GM12878 (cell line): ENCODE measurements around the gene IAPP. TPM values are rescaled to one million over a fixed set of nuclear protein-coding genes. Genes with fewer than 3 reads are reported as not detected.

Experiments
- ATAC-seq: fragments of 200-7000 bp; cut with Tn5 transposase; 3 replicates; pipeline ENCODE4 v1.9.1; 2020; ENCODE audit warnings: mild to moderate bottlenecking, moderate library complexity
- BruUV-seq: library from RNA; stranded (reverse); fragments of 400-500 nt; replicated peaks from 2 replicates; lab custom pipeline; 2021; lab: Mats Ljungman, UMichigan
- CTCF ChIA-PET: fragments of 300-600 bp; sonication (Branson Sonifier 250); formaldehyde crosslinking; extraction: SDS; loops from one replicate; lab custom pipeline; 2021; ENCODE audit warnings: inconsistent platforms; lab: Yijun Ruan, JAX
- POLR2A ChIA-PET: fragments of 350-600 bp; formaldehyde crosslinking; extraction: SDS; loops from one replicate; lab custom pipeline; 2021; ENCODE audit warnings: inconsistent platforms; lab: Charles Lee
- RAD21 ChIA-PET: fragments of 300-600 bp; sonication (Branson Sonifier 250); formaldehyde crosslinking; loops from one replicate; lab custom pipeline; 2023; ENCODE audit warnings: antibody characterized with exemption; ENCODE audit not compliant: unreplicated experiment; lab: Charles Lee
- SMC1A ChIA-PET: fragments of 300-600 bp; sonication (Branson Sonifier 250); formaldehyde crosslinking; loops from one replicate; lab custom pipeline; 2023; ENCODE audit not compliant: unreplicated experiment, uncharacterized antibody; lab: Charles Lee
- DNase-seq: peaks from one replicate; pipeline ENCODE4 v3.0.0-alpha.2; 2011; ENCODE audit warnings: low read depth, low spot score
- FAIRE-seq: peaks from 3 replicates; lab custom pipeline; 2011; peaks lifted over from hg19 to GRCh38; lab: Jason Lieb, UNC
- H2AFZ ChIP-seq: 2 replicates; pipeline ENCODE4 v1.6.0; 2011; ENCODE audit warnings: low read depth, low read length, control low read depth; ENCODE audit not compliant: control insufficient read depth
- H3K27ac ChIP-seq: 2 replicates; pipeline ENCODE4 v1.5.1; 2011; ENCODE audit warnings: control low read depth; ENCODE audit not compliant: control insufficient read depth, insufficient read depth
- H3K27me3 ChIP-seq, 2 experiments: replicated peaks in 1 of 2; 2 replicates each; pipeline versions ENCODE4 v1.6.0 to v1.6.1; 2011; ENCODE audit warnings: low read length in 1 of 2; ENCODE audit not compliant: control insufficient read depth in 2 of 2, insufficient read depth in 2 of 2
- H3K36me3 ChIP-seq, 2 experiments: 2 replicates each; pipeline ENCODE4 v1.5.1; 2011; ENCODE audit warnings: low read length in 1 of 2; ENCODE audit not compliant: control insufficient read depth in 2 of 2, insufficient read depth in 2 of 2
- H3K4me1 ChIP-seq: 2 replicates; pipeline ENCODE4 v1.6.1; 2011; ENCODE audit warnings: mild to moderate bottlenecking, low read length, moderate library complexity, mixed read lengths; ENCODE audit not compliant: control insufficient read depth, insufficient read depth
- H3K4me2 ChIP-seq: 2 replicates; pipeline ENCODE4 v1.6.0; 2011; ENCODE audit warnings: control low read depth; ENCODE audit not compliant: control insufficient read depth, insufficient read depth
- H3K4me3 ChIP-seq: fragments of 200-600 bp; sonication (generic); 2 replicates; pipeline ENCODE4 v1.5.1; 2016
- H3K79me2 ChIP-seq: 2 replicates; pipeline ENCODE4 v1.6.0; 2011; ENCODE audit warnings: low read length; ENCODE audit not compliant: control insufficient read depth, insufficient read depth
- H3K9ac ChIP-seq: 2 replicates; pipeline ENCODE4 v1.8.0; 2011; ENCODE audit warnings: low read length, control low read depth, mixed read lengths; ENCODE audit not compliant: control insufficient read depth, insufficient read depth
- H3K9me3 ChIP-seq: replicated peaks from 3 replicates; pipeline ENCODE4 v1.5.1; 2011; ENCODE audit warnings: mild to moderate bottlenecking, low read length; ENCODE audit not compliant: control insufficient read depth, insufficient read depth
- H4K20me1 ChIP-seq: 2 replicates; pipeline ENCODE4 v1.6.0; 2011; ENCODE audit not compliant: control insufficient read depth, insufficient read depth
- ATF2 ChIP-seq: IDR thresholded peaks from 2 replicates; pipeline ENCODE4 v1.6.1; 2012; ENCODE audit warnings: low read length, inconsistent platforms
- BHLHE40 ChIP-seq, 2 experiments: fragments of 450-650 bp in 1 of 2; IDR thresholded peaks; 2 replicates each; pipeline ENCODE4 v1.6.1; 2011 to 2017; ENCODE audit warnings: low read depth in 2 of 2, borderline replicate concordance in 1 of 2, improper control_type of control experiment in 1 of 2, low read length in 1 of 2, mild to moderate bottlenecking in 1 of 2
- CBX5 ChIP-seq: sonication (generic); IDR thresholded peaks from 2 replicates; pipeline ENCODE4 v1.6.1; 2016; ENCODE audit warnings: low read depth, moderate library complexity, mild to moderate bottlenecking, inconsistent platforms
- ESRRA ChIP-seq: IDR thresholded peaks from 2 replicates; pipeline ENCODE4 v1.6.1; 2012; ENCODE audit warnings: mild to moderate bottlenecking, low read length, improper control_type of control experiment
- GATAD2B ChIP-seq: fragments of 450-650 bp; conservative IDR thresholded peaks from 2 replicates; pipeline ENCODE4 v1.6.1; 2017; ENCODE audit warnings: low read depth, mild to moderate bottlenecking, moderate library complexity
- HDGF ChIP-seq: fragments of 450-650 bp; IDR thresholded peaks from 2 replicates; pipeline ENCODE4 v1.6.1; 2016; ENCODE audit warnings: antibody characterized with exemption
- IKZF1 ChIP-seq: fragments of 450-650 bp; conservative IDR thresholded peaks from 2 replicates; pipeline ENCODE4 v1.6.1; 2017; ENCODE audit warnings: antibody characterized with exemption, mild to moderate bottlenecking
- JUND ChIP-seq: IDR thresholded peaks from 2 replicates; pipeline ENCODE4 v1.6.1; 2012; ENCODE audit warnings: low read depth, mild to moderate bottlenecking, low read length, improper control_type of control experiment, moderate library complexity
- KAT2A ChIP-seq: conservative IDR thresholded peaks from 2 replicates; pipeline ENCODE4 v1.6.1; 2011; ENCODE audit warnings: low read depth, low read length; ENCODE audit not compliant: control insufficient read depth
- MXI1 ChIP-seq: fragments of 150-350 bp; IDR thresholded peaks from 2 replicates; pipeline ENCODE4 v1.6.1; 2011; ENCODE audit warnings: low read depth, mild to moderate bottlenecking, inconsistent platforms, low read length, improper control_type of control experiment
- PBX3 ChIP-seq: IDR thresholded peaks from 2 replicates; pipeline ENCODE4 v1.6.1; 2011; ENCODE audit warnings: mild to moderate bottlenecking, low read depth, low read length, moderate library complexity; ENCODE audit not compliant: insufficient replicate concordance
- RB1 ChIP-seq: fragments of 450-650 bp; formaldehyde crosslinking; IDR thresholded peaks from 2 replicates; pipeline ENCODE4 v1.6.1; 2017; ENCODE audit warnings: mild to moderate bottlenecking, borderline replicate concordance
- RBBP5 ChIP-seq: fragments of 200-600 bp; sonication (generic); conservative IDR thresholded peaks from 2 replicates; pipeline ENCODE4 v1.6.1; 2016
- SMAD1 ChIP-seq: fragments of 450-650 bp; IDR thresholded peaks from 2 replicates; pipeline ENCODE4 v1.6.1; 2018; ENCODE audit warnings: mild to moderate bottlenecking, low read depth; ENCODE audit not compliant: partially characterized antibody
- SMARCA5 ChIP-seq: fragments of 450-650 bp; IDR thresholded peaks from 2 replicates; pipeline ENCODE4 v1.6.1; 2017; ENCODE audit warnings: mild to moderate bottlenecking
- STAT1 ChIP-seq: fragments of 450-650 bp; conservative IDR thresholded peaks from 2 replicates; pipeline ENCODE4 v1.6.1; 2014; ENCODE audit warnings: antibody characterized with exemption, mild to moderate bottlenecking
- SUPT20H ChIP-seq: IDR thresholded peaks from 2 replicates; pipeline ENCODE4 v1.6.1; 2011; ENCODE audit warnings: low read depth, mild to moderate bottlenecking, low read length, moderate library complexity, borderline replicate concordance; ENCODE audit not compliant: control insufficient read depth
- YBX1 ChIP-seq: fragments of 450-650 bp; IDR thresholded peaks from 2 replicates; pipeline ENCODE4 v1.6.1; 2016; ENCODE audit warnings: antibody characterized with exemption
- ZBTB40 ChIP-seq: fragments of 450-650 bp; IDR thresholded peaks from 2 replicates; pipeline ENCODE4 v1.6.1; 2016; ENCODE audit warnings: mild to moderate bottlenecking, moderate library complexity, borderline replicate concordance
- ZNF207 ChIP-seq: fragments of 450-650 bp; IDR thresholded peaks from 2 replicates; pipeline ENCODE4 v1.6.1; 2014; ENCODE audit warnings: antibody characterized with exemption, mild to moderate bottlenecking, borderline replicate concordance
- WGBS: methylation state at CpG from one replicate; pipeline ENCODE4 v1.1.6; 2016; ENCODE audit warnings: low lambda C conversion rate; ENCODE audit not compliant: insufficient replicate concordance, insufficient coverage; ENCODE audit errors: missing lambda C conversion rate; 5-methylcytosine and 5-hydroxymethylcytosine counted together
- in situ Hi-C: fragments of 300-500 bp; cut with MboI; formaldehyde crosslinking; loops from 9 replicates; pipeline ENCODE4 v1.14.3; 2018; ENCODE audit warnings: mixed read lengths
- intact Hi-C: fragments of 100-400 bp; cut with micrococcal nuclease; formaldehyde crosslinking; loops from one replicate; pipeline ENCODE4 v1.14.2; 2022; ENCODE audit not compliant: unreplicated experiment
- polyA plus RNA-seq, 11 experiments: library from polyadenylated mRNA; depleted of rRNA in 4 of 11; unstranded in 6 of 11; stranded (reverse) in 5 of 11; fragments of >200 nt; fragmentation: Nextera tagmentation in 4 of 11; fragmentation: Illumina TruSeq in 1 of 11; extraction: Ambion mirVana in 4 of 11; extraction: Trizol in 1 of 11; gene quantifications; 1 replicate in 1 of 11; 2 replicates in 10 of 11; pipeline versions ENCODE4 v1.2.1 to v1.2.3, GENCODE V29; 2011 to 2016; ENCODE audit warnings: inconsistent platforms in 2 of 11, missing spikeins in 2 of 11, low read depth in 1 of 11
- total RNA-seq, 4 experiments: library from RNA; depleted of rRNA in 3 of 4; stranded (reverse); fragments of >200 nt in 3 of 4; fragmentation: Illumina TruSeq in 1 of 4; extraction: Trizol in 1 of 4; gene quantifications; 2 replicates each; pipeline versions ENCODE4 v1.2.1 to v1.2.3, GENCODE V29; 2013 to 2021

IAPP gene
- total and polyA plus RNA-seq, 10 of the 15 experiments (the other 5 are each of a cell fraction or from before 2014, with no cell fraction given) = not detected

GRCh38 chr12:21384261-21384660, 11.6 kb downstream of the IAPP start (continued):
- TF ChIP-seq ZBTB40 = no peak
- no peak for TF ChIP-seq PBX3
- TF ChIP-seq IKZF1 = no peak
- TF ChIP-seq JUND = no peak

- no peak overlapping the region for H3K4me2 ChIP-seq
- no peak overlapping the region for H2AFZ ChIP-seq
- no peak overlapping the region for H3K27ac ChIP-seq
- H3K9me3 ChIP-seq = no peaks in the 10 kb centered on the region
- H3K9ac ChIP-seq = no peak overlapping the region
- POLR2A ChIA-PET = no interaction called here
- in situ Hi-C loops (no loop called here), intact Hi-C loops (no loop called here)
- DNase-seq (no peak), FAIRE-seq (no peak), ATAC-seq (no peak)
- BruUV-seq = no TSS peak
- RAD21 ChIA-PET = no interaction called here
- H3K36me3 ChIP-seq = no peaks in the 10 kb centered on the region
- no peaks in the 10 kb centered on the region for H3K79me2 ChIP-seq
- H4K20me1 ChIP-seq = no peaks in the 10 kb centered on the region
- 18% methylated on average over 3 of the region's 3 CpGs for WGBS
- no peaks in the 10 kb centered on the region for H3K4me1 ChIP-seq
- CTCF ChIA-PET = no interaction called here
- SMC1A ChIA-PET = no interaction called here
- no peak overlapping the region for H3K4me3 ChIP-seq
- H3K27me3 ChIP-seq = no peaks in the 10 kb centered on the region
- no peak for TF ChIP-seq CBX5
- no peak for TF ChIP-seq SUPT20H
- TF ChIP-seq ZNF207 = no peak
- TF ChIP-seq SMARCA5 = no peak
- TF ChIP-seq STAT1 = no peak
- TF ChIP-seq KAT2A = no peak
- TF ChIP-seq RBBP5 = no peak
- TF ChIP-seq MXI1 = no peak
- TF ChIP-seq BHLHE40 (IDR thresholded peaks at IDR 0.05; ENCODE audit: borderline replicate concordance in 1 of 2, low read depth in 2 of 2, low read length in 1 of 2) = no peak
- TF ChIP-seq ATF2 = no peak
- no peak for TF ChIP-seq SMAD1
- no peak for TF ChIP-seq GATAD2B
- TF ChIP-seq HDGF = no peak
- TF ChIP-seq YBX1 = no peak
- TF ChIP-seq RB1 = no peak
- TF ChIP-seq ESRRA = no peak
Observed at GRCh38 chr12:21387174-21387573, 14.5 kb downstream of the IAPP start.
